ENCODE measurements around the gene SLK. TPM values are rescaled to one million over a fixed set of nuclear protein-coding genes. Genes with fewer than 3 reads are reported as not detected.
A peak's percentile ranks its signal among the peaks of the same experiment; 100 is the strongest.

Gene SLK
- total and polyA plus RNA-seq, 4 donors = 16.0 to 50.2 (median 33.3) TPM

- Histone ChIP-seq H3K4me1 (ENCODE audit: control insufficient read depth in 1 of 2, insufficient read depth in 2 of 2, low read length in 2 of 2) (no peaks in the 10 kb centered on the region), H3K27ac (ENCODE audit: low read depth in 1 of 2, low read length in 2 of 2) (no peak overlapping the region), H3K36me3 (ENCODE audit: control insufficient read depth in 1 of 2, insufficient read depth in 2 of 2, low read length in 1 of 2) (no peaks in the 10 kb centered on the region), H3K27me3 (ENCODE audit: control insufficient read depth in 1 of 2, insufficient read depth in 2 of 2, low read length in 1 of 2) (no peaks in the 10 kb centered on the region), H3K9me3 (ENCODE audit: control insufficient read depth, low read length) (no peaks in the 10 kb centered on the region), H3K4me3 (ENCODE audit: low read length in 2 of 2) (no peak overlapping the region)
- 76 to 83% methylated on average over 8 of the region's 8 CpGs for WGBS, 2 donors
- no peak for DNase-seq
- ATAC-seq (ENCODE audit: low FRiP score) = no peak
- intact Hi-C loops (cut with DNase I) = loop anchor here in 1 of 2 donors (5.0 kb wide), 1 partner anchor 74 kb away; no protein-coding TSS in a partner anchor
These were observed 76.4 kb downstream of the SLK start for GRCh38 chr10:104043185-104043830.

GRCh38 chr10:104043854-104044253 is 76.9 kb downstream of the SLK start:
- Histone ChIP-seq H3K4me1 (ENCODE audit: control insufficient read depth in 1 of 2, insufficient read depth in 2 of 2, low read length in 2 of 2) (no peaks in the 10 kb centered on the region), H3K27ac (ENCODE audit: low read depth in 1 of 2, low read length in 2 of 2) (no peak overlapping the region), H3K9me3 (ENCODE audit: control insufficient read depth, low read length) (no peaks in the 10 kb centered on the region), H3K27me3 (ENCODE audit: control insufficient read depth in 1 of 2, insufficient read depth in 2 of 2, low read length in 1 of 2) (no peaks in the 10 kb centered on the region), H3K36me3 (ENCODE audit: control insufficient read depth in 1 of 2, insufficient read depth in 2 of 2, low read length in 1 of 2) (no peaks in the 10 kb centered on the region), H3K4me3 (ENCODE audit: low read length in 2 of 2) (no peak overlapping the region)
- intact Hi-C loops (cut with DNase I) = loop anchor here in 1 of 2 donors (5.0 kb wide), 1 partner anchor 73 kb away; no protein-coding TSS in a partner anchor
- DNase-seq = no peak
- no peak for ATAC-seq (ENCODE audit: low FRiP score)
- WGBS, 2 donors = 80 to 85% methylated on average over 4 of the region's 4 CpGs

GRCh38 chr10:104045151-104046089 is 78.5 kb downstream of the SLK start:
- DNase-seq = peak in 1 of 2 donors; percentile 61
- no peaks in the 10 kb centered on the region for H3K36me3 ChIP-seq (ENCODE audit: control insufficient read depth in 1 of 2, insufficient read depth in 2 of 2, low read length in 1 of 2)
- 75 to 76% methylated on average over 9 of the region's 9 CpGs for WGBS, 2 donors
- no peak overlapping the region for H3K27ac ChIP-seq (ENCODE audit: low read depth in 1 of 2, low read length in 2 of 2)
- intact Hi-C loops (cut with DNase I) = loop anchor here (5.0 kb wide), 2 partner anchors 77 to 162 kb away; partner anchors contain the start of gene SFR1 (in 1 of the 2)
- H3K4me3 ChIP-seq (ENCODE audit: low read length in 2 of 2) = no peak overlapping the region
- peak; percentile 72 for ATAC-seq (ENCODE audit: low FRiP score)
- H3K27me3 ChIP-seq (ENCODE audit: control insufficient read depth in 1 of 2, insufficient read depth in 2 of 2, low read length in 1 of 2) = no peaks in the 10 kb centered on the region
- no peaks in the 10 kb centered on the region for H3K9me3 ChIP-seq (ENCODE audit: control insufficient read depth, low read length)
- H3K4me1 ChIP-seq (ENCODE audit: control insufficient read depth in 1 of 2, insufficient read depth in 2 of 2, low read length in 2 of 2) = no peaks in the 10 kb centered on the region

GRCh38 chr10:104046651-104047050 is 79.7 kb downstream of the SLK start:
- DNase-seq (no peak), ATAC-seq (ENCODE audit: low FRiP score) (no peak)
- Histone ChIP-seq H3K4me3 (ENCODE audit: low read length in 2 of 2) (no peak overlapping the region), H3K27ac (ENCODE audit: low read depth in 1 of 2, low read length in 2 of 2) (no peak overlapping the region), H3K36me3 (ENCODE audit: control insufficient read depth in 1 of 2, insufficient read depth in 2 of 2, low read length in 1 of 2) (no peaks in the 10 kb centered on the region), H3K9me3 (ENCODE audit: control insufficient read depth, low read length) (no peaks in the 10 kb centered on the region), H3K4me1 (ENCODE audit: control insufficient read depth in 1 of 2, insufficient read depth in 2 of 2, low read length in 2 of 2) (no peaks in the 10 kb centered on the region), H3K27me3 (ENCODE audit: control insufficient read depth in 1 of 2, insufficient read depth in 2 of 2, low read length in 1 of 2) (no peaks in the 10 kb centered on the region)
- WGBS, 2 donors = 91 to 94% methylated on average over 6 of the region's 6 CpGs
- intact Hi-C loops (cut with DNase I) = loop anchor here (5.0 kb wide), 2 partner anchors 76 to 161 kb away; partner anchors contain the start of gene SFR1 (in 1 of the 2)

- DNase-seq (no peak), ATAC-seq (ENCODE audit: low FRiP score) (no peak)
- WGBS, 2 donors = 51 to 56% methylated on average over 8 of the region's 8 CpGs
- no peak overlapping the region for H3K27ac ChIP-seq (ENCODE audit: low read depth in 1 of 2, low read length in 2 of 2)
- intact Hi-C loops (cut with DNase I) = loop anchor here (5.0 kb wide), 2 partner anchors 73 to 158 kb away; partner anchors contain the start of gene SFR1 (in 1 of the 2)
- H3K4me1 ChIP-seq (ENCODE audit: control insufficient read depth in 1 of 2, insufficient read depth in 2 of 2, low read length in 2 of 2) = no peaks in the 10 kb centered on the region
- no peaks in the 10 kb centered on the region for H3K27me3 ChIP-seq (ENCODE audit: control insufficient read depth in 1 of 2, insufficient read depth in 2 of 2, low read length in 1 of 2)
- H3K9me3 ChIP-seq (ENCODE audit: control insufficient read depth, low read length) = no peaks in the 10 kb centered on the region
- H3K4me3 ChIP-seq (ENCODE audit: low read length in 2 of 2) = no peak overlapping the region
- H3K36me3 ChIP-seq (ENCODE audit: control insufficient read depth in 1 of 2, insufficient read depth in 2 of 2, low read length in 1 of 2) = no peaks in the 10 kb centered on the region
These were observed 82.7 kb downstream of the SLK start for GRCh38 chr10:104049504-104050250.

GRCh38 chr10:104052431-104052830 is 85.5 kb downstream of the SLK start:
- Histone ChIP-seq H3K27me3 (ENCODE audit: control insufficient read depth in 1 of 2, insufficient read depth in 2 of 2, low read length in 1 of 2) (no peaks in the 10 kb centered on the region), H3K4me1 (ENCODE audit: control insufficient read depth in 1 of 2, insufficient read depth in 2 of 2, low read length in 2 of 2) (no peaks in the 10 kb centered on the region), H3K9me3 (ENCODE audit: control insufficient read depth, low read length) (no peaks in the 10 kb centered on the region), H3K27ac (ENCODE audit: low read depth in 1 of 2, low read length in 2 of 2) (no peak overlapping the region), H3K36me3 (ENCODE audit: control insufficient read depth in 1 of 2, insufficient read depth in 2 of 2, low read length in 1 of 2) (no peaks in the 10 kb centered on the region), H3K4me3 (ENCODE audit: low read length in 2 of 2) (no peak overlapping the region)
- DNase-seq (no peak), ATAC-seq (ENCODE audit: low FRiP score) (no peak)
- 86 to 87% methylated on average over 2 of the region's 2 CpGs for WGBS, 2 donors
- intact Hi-C loops (cut with DNase I) = no loop called here

- no peaks in the 10 kb centered on the region for H3K27me3 ChIP-seq (ENCODE audit: control insufficient read depth in 1 of 2, insufficient read depth in 2 of 2, low read length in 1 of 2)
- WGBS, 2 donors = 90 to 94% methylated on average over 4 of the region's 4 CpGs
- H3K27ac ChIP-seq (ENCODE audit: low read depth in 1 of 2, low read length in 2 of 2) = no peak overlapping the region
- no peaks in the 10 kb centered on the region for H3K4me1 ChIP-seq (ENCODE audit: control insufficient read depth in 1 of 2, insufficient read depth in 2 of 2, low read length in 2 of 2)
- no peaks in the 10 kb centered on the region for H3K9me3 ChIP-seq (ENCODE audit: control insufficient read depth, low read length)
- ATAC-seq (ENCODE audit: low FRiP score) (no peak), DNase-seq (no peak)
- no peak overlapping the region for H3K4me3 ChIP-seq (ENCODE audit: low read length in 2 of 2)
- intact Hi-C loops (cut with DNase I) = no loop called here
- no peaks in the 10 kb centered on the region for H3K36me3 ChIP-seq (ENCODE audit: control insufficient read depth in 1 of 2, insufficient read depth in 2 of 2, low read length in 1 of 2)
These were observed 86.3 kb downstream of the SLK start for GRCh38 chr10:104053201-104053600.

GRCh38 chr10:104054430-104054829 is 87.5 kb downstream of the SLK start:
- WGBS, 2 donors = 43 to 60% methylated on average over 8 of the region's 8 CpGs

More at GRCh38 chr10:104054430-104054829, 87.5 kb downstream of the SLK start:
- H3K27me3 ChIP-seq (ENCODE audit: control insufficient read depth in 1 of 2, insufficient read depth in 2 of 2, low read length in 1 of 2) = no peaks in the 10 kb centered on the region
- intact Hi-C loops (cut with DNase I) = no loop called here
- no peak overlapping the region for H3K27ac ChIP-seq (ENCODE audit: low read depth in 1 of 2, low read length in 2 of 2)
- H3K4me1 ChIP-seq (ENCODE audit: control insufficient read depth in 1 of 2, insufficient read depth in 2 of 2, low read length in 2 of 2) = no peaks in the 10 kb centered on the region
- DNase-seq = no peak
- H3K4me3 ChIP-seq (ENCODE audit: low read length in 2 of 2) = no peak overlapping the region
- no peaks in the 10 kb centered on the region for H3K9me3 ChIP-seq (ENCODE audit: control insufficient read depth, low read length)
- H3K36me3 ChIP-seq (ENCODE audit: control insufficient read depth in 1 of 2, insufficient read depth in 2 of 2, low read length in 1 of 2) = no peaks in the 10 kb centered on the region
- ATAC-seq (ENCODE audit: low FRiP score) = no peak

Data from aorta (tissue), 5 donors.